ENCODE measurements around the gene PPP2R5A.
"Not testable (repeated sequence)": the region's sequence is repeated elsewhere in the genome, so short reads cannot be mapped to it uniquely, and the experiment has no call there.

The PPP2R5A gene

GRCh38 chr1:212302745-212303383 lies 17.7 kb downstream of the PPP2R5A start:
- DNase-seq, result no peak

- no peak for DNase-seq
Measured at GRCh38 chr1:212305342-212305741, 20.1 kb downstream of the PPP2R5A start.

- DNase-seq, result not testable (repeated sequence)
Measured at GRCh38 chr1:212305984-212306452, 20.8 kb downstream of the PPP2R5A start.

GRCh38 chr1:212309967-212310366 lies 24.8 kb downstream of the PPP2R5A start:
- no peak for DNase-seq

DNA sequence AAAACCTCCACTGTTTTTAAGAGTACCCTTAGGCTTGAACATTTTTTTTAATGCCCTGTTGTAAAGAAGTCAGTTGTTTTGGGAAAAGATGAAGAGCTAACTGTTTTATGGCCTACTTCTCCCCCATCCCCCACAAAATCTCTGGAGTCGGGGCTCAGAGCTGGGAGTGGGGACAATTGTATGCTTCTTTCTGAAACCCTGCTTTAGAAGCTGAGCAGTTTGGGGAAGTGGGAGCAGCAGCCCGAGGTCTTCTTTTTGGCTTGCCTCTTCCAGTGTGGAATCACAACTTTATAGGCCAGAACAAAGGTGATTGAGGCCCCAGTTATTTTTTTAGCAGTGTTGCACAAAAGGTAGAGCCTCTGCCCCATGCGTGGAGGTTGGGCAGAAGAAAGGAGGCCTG lies 25.2 kb downstream of the PPP2R5A start:
- DNase-seq, result no peak

DNA sequence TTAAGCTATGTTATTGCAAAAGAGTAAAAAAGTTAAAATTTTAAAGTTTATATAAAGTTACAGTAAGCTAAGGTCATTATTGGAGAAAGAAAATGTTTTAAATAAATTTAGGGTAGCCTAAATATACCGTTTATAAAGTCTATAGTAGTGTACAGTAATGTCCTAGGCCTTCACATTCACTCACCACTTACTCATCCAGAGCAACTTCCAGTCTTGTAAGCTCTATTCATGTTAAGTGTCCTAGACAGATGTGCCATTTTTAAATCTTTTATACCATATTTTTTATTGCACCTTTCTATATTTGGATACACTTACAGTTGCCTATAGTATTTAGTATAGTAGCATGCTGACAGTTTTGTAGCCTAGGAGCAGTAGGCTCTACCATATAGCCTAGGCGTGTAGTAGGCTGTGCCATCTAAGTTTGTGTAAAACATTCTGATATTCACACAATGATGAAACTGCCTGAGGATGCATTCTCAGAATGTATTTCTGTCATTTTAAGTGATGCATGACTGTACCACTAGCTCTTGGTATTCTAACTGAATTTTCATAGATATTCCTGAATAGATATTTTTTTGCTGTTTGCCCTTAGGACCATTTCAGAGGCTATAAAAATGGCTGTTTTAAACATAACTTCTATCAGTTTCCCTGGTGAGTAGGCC lies 26.8 kb downstream of the PPP2R5A start:
- DNase-seq, result no peak

DNA sequence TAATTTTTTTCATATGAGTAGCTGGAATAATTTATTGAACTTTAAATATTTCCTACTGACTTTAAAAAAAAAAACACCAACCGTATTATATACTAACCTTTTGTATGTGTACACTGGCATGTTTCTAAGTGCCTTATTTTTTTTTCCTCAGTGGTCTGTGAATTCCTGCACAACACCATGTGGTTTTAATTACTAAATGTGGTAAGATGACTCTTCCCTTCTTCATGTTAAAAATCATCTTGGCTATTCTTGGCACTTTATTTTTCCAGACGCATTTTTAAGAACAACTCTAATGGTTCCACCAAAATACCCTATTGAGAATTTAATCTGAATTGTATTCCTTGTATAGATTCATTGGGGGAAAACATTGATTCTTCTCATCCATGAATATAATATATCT lies 28.4 kb downstream of the PPP2R5A start:
- DNase-seq, result no peak

DNA sequence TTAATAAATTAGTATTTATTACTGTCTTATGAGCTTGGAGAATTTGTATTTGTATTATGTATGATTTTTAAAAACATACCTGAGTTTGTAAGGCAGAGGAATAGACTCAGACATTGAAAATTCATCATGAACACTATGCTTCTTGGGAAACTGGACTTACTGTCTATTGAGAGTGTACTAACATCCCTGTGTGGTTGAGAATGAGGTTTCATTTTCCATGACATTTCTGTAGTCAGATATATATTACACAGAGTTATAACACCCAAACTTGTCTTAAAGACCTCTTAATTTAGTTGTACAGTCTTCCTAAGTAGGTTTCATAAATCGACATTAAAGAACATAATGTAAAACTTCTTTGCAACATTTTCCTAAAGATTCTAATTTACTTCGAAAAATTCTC lies 30.0 kb downstream of the PPP2R5A start:
- DNase-seq, result no peak

- peak in 1 of 2 donors; percentile 16 for DNase-seq
Measured at GRCh38 chr1:212315907-212316306, 30.7 kb downstream of the PPP2R5A start.

DNA sequence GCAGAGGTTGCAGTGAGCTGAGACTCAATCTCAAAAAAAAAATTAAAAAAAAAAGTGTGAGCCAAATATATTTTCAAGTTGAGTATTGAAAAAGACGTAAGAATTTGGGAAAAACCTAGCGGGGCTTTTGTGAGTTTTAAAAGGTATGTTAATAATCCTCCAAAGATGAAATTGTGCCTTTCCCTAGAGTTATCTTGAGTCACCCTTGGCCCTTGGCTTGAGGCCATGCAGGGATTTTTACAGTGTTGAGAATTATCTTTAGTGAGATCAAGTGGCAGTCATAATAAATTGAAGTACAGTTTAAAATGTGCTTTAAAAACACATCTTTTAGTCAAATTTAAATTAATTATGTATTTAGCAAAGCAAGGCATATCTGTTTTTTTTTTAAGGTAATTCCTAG lies 32.7 kb downstream of the PPP2R5A start:
- no peak for DNase-seq

GRCh38 chr1:212321031-212321430 lies 35.8 kb downstream of the PPP2R5A start:
- not testable (repeated sequence) for DNase-seq

DNA sequence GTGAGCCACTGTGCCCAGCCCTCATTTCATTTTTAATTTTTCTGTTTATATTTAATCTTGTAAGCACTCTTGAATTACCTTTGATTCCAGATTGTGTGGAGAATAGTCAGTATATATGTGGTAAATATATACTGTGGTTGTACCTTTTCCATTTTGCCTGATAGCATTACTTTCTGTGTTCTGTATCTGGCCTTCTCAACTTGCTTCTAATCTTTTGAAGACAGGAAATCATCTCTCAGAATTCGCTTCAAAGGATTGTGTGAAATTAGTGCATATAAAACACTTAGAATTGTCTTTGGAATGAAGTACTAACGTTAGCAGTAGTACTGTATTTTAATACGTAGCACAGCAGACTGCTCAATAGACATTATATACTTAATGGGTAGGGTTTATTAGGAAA lies 37.9 kb downstream of the PPP2R5A start:
- no peak for DNase-seq

- DNase-seq, result no peak
Measured at GRCh38 chr1:212326541-212326940, 41.3 kb downstream of the PPP2R5A start.

DNA sequence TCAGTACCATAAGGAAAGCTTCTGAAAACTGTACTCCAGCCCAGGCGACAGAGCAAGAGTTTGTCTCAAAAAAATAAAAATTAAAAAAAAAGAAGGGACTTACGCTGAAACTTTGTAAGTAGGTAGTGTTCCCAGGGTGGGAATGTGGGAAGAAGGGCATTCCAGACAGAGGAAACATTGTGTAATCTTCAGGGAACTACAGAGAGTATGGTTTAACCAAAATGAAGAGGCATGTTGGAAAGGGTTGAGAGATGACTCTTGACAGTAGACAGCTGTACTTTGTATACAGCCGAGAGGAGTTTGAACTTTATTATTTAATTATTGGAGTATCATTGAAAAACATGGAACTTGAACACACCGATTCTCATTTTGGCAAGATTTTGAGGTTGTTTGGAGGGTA lies 43.0 kb downstream of the PPP2R5A start:
- no peak for DNase-seq

GRCh38 chr1:212329105-212329504 lies 43.9 kb downstream of the PPP2R5A start:
- DNase-seq, result no peak

GRCh38 chr1:212341090-212341489 lies 55.9 kb downstream of the PPP2R5A start:
- no peak for DNase-seq

GRCh38 chr1:212344905-212345304 lies 59.7 kb downstream of the PPP2R5A start:
- DNase-seq, result no peak

DNA sequence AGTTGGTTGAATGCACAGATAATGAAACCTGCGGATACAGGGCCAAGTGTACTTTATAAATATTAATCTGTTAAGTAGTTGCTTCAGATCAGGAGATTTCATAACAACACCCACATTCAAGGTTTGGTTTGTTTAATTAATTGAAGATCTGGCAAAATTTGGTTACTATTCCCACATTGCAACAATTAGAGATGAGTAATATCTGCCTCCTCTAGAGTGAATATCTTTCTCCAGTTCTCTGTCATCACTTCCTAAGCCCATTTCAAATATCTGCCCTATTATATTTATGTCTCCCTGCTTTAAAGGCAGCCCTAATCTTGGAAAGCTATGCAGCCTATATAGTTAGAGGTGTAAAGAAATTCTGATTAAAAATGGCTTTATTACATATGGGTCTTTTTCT lies 61.4 kb downstream of the PPP2R5A start:
- DNase-seq, result no peak

- no peak for DNase-seq
Measured at GRCh38 chr1:212351588-212352362, 66.6 kb downstream of the PPP2R5A start.

DNA sequence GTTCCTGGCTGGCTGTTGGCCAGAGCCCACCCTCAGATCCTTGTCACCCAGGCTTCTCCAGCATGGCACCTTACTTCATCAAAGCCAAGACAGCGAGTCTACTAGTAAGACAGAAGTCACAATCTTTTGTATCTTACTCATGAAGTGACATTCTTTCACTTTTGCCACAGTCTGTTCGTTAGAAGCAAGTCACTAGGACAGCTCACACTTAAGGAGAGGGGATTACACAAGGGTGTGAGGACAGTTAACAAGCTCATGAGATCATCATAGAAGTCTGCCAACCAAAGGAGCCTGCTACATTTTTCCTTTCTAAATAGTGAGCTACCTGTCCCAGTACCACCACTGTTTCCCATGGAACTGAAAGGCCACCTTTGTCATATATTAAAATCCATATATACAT lies 68.0 kb downstream of the PPP2R5A start:
- no peak for DNase-seq

DNA sequence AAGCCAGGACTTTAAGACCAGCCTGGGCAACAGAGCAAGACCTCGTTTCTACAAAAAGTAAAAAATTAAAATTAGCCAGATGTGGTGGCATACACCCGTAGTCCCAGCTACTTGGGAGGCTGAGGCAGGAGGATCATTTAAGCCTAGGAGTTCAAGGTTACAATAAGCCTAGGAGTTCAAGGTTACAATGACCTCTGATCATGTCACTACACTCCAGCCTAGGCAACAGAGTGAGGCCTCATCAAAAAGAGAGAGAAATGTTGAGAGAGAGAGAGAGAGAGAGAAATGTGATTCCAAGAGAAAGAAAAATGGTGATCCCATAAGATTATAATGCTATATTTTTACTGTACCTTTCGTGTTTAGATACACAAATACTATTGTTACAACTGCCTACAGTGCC lies 69.3 kb downstream of the PPP2R5A start:
- DNase-seq, result no peak

GRCh38 chr1:212355230-212355969 lies 70.2 kb downstream of the PPP2R5A start:
- no peak for DNase-seq

GRCh38 chr1:212359794-212360479 lies 74.7 kb downstream of the PPP2R5A start:
- no peak for DNase-seq

Data from CD4-positive, alpha-beta T cell treated with Interleukin-4 for 1 hour (primary cell).